Measurements from ENCODE around the gene XNDC1N. TPM values are rescaled to one million over a fixed set of nuclear protein-coding genes. Genes with fewer than 3 reads are reported as not detected.
"Not testable (repeated sequence)": the region's sequence is repeated elsewhere in the genome, so short reads cannot be mapped to it uniquely, and the experiment has no call there.

XNDC1N gene
- total and polyA plus RNA-seq, 8 donors: 2.1 to 6.4 (median 4.2) TPM

DNA sequence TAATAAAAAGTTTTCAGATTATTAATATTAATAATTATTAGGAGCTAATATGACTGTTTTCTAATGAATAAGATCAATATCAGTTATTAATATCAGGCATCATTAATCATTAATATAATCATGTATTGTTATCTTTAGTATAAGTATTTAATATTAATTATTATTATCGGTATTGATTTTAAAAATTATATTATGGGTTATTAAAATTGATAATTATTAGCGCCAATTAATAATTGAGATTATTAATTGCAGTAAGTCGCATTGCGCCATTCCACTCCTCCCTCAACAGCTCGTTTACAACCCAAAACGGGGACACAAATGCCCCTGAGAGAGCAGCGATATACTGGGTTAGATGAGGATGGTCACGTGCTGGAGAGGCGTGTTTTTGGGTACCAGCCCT lies 20.2 kb downstream of the XNDC1N start:
- ATAC-seq: no peak
- H3K4me3 ChIP-seq: no peak overlapping the region
- H3K9me3 ChIP-seq: no peaks in the 10 kb centered on the region
- no peaks in the 10 kb centered on the region for H3K4me1 ChIP-seq
- WGBS, 2 donors: 81% methylated on average over 9 of the region's 9 CpGs
- H3K36me3 ChIP-seq: no peaks in the 10 kb centered on the region
- no peaks in the 10 kb centered on the region for H3K27me3 ChIP-seq
- no peak for FAIRE-seq
- TF ChIP-seq, protein P1, sequence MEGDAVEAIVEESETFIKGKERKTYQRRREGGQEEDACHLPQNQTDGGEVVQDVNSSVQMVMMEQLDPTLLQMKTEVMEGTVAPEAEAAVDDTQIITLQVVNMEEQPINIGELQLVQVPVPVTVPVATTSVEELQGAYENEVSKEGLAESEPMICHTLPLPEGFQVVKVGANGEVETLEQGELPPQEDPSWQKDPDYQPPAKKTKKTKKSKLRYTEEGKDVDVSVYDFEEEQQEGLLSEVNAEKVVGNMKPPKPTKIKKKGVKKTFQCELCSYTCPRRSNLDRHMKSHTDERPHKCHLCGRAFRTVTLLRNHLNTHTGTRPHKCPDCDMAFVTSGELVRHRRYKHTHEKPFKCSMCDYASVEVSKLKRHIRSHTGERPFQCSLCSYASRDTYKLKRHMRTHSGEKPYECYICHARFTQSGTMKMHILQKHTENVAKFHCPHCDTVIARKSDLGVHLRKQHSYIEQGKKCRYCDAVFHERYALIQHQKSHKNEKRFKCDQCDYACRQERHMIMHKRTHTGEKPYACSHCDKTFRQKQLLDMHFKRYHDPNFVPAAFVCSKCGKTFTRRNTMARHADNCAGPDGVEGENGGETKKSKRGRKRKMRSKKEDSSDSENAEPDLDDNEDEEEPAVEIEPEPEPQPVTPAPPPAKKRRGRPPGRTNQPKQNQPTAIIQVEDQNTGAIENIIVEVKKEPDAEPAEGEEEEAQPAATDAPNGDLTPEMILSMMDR (IDR thresholded peaks at IDR 0.05): no peak
- intact Hi-C loops (cut with DNase I): no loop called here
- no peak for DNase-seq
- no peak overlapping the region for H3K27ac ChIP-seq

DNA sequence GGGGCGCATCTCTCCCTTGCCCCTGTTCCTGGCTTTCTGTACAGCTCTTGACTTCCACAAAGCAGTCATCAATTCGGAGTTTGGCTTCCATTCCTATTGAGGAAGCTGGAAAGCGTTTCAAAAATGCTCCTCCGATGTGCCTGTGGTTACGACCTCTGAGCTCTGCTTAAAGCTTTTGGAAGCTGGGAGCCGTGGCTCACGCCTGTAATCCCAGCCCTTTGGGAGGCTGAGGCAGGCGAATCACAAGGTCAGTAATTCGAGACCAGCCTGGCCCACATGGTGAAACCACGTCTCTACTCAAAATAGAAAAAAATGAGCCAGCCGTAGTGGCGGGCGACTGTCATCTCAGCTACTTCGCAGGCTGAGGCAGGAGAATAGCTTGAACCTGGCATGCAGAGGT lies 27.3 kb downstream of the XNDC1N start:
- H3K4me1 ChIP-seq; H3K36me3 ChIP-seq; ATAC-seq; H3K27me3 ChIP-seq; DNase-seq; FAIRE-seq; H3K9me3 ChIP-seq; H3K4me3 ChIP-seq; intact Hi-C loops (cut with DNase I); H3K27ac ChIP-seq: not testable (repeated sequence)
- 88% methylated on average over 14 of the region's 14 CpGs for WGBS, 2 donors

DNA sequence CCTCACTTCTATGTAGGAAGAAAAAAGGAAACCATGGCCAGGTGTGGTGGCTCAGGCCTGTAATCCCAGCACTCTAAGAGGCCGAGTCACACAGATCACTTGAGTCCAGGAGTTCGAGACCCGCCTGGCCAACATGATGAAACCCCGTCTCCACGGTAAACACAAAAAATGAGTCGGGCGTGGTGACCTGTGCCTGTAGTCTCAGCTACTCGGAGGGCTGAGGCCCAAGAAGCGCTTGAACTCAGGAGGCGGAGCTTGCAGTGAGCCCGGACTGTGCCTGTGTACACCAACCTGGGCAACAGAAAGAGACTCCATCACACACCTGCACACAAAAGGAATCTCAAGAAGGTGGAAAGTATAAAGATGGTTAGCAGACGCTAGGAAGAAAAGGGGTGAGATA lies 32.4 kb downstream of the XNDC1N start:
- Histone ChIP-seq H3K9me3 (no peaks in the 10 kb centered on the region), H3K27me3 (no peaks in the 10 kb centered on the region), H3K4me1 (no peaks in the 10 kb centered on the region), H3K4me3 (no peak overlapping the region), H3K27ac (no peak overlapping the region), H3K36me3 (no peaks in the 10 kb centered on the region)
- 93 to 97% methylated on average over 12 of the region's 12 CpGs for WGBS, 2 donors
- TF ChIP-seq, protein P1 (IDR thresholded peaks at IDR 0.05): no peak
- intact Hi-C loops (cut with DNase I): no loop called here
- no peak for FAIRE-seq
- ATAC-seq: no peak
- no peak for DNase-seq

DNA sequence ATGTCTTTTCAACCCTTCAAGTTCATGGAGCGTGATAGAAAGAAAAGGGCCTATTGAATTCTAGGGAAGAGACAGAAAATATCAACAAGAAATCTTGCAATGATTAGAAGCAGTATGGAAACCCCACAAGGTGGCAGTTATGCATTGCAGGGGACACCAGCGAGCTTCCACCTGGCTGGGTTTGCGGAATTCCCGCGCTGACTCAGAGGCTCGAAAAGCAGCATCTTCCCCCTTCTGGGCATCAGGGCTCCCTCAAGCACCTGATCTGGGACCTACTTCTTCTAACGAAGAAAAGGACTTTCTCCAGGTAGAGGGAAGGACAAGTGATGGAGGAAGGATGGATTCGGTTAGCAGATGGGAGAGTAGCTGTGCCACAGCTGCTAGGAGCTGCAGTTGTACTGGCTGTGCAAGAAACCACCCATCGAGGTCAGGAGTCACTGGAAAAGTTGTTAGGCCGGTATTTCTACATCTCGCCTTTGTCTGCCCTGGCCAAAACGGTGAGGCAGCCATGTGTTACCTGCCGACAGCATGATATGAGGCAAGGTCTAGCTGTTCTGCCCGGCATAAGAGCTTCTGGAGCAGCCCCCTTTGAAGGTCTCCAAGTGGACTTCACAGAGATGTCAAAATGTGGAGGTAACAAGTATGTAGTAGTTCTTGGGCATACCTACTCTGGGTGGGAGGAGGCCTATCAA lies 39.1 kb downstream of the XNDC1N start:
- 58 to 64% methylated on average over 13 to 14 of the region's 14 CpGs for WGBS, 2 donors
- H3K27me3 ChIP-seq; ATAC-seq; FAIRE-seq; H3K36me3 ChIP-seq; H3K4me3 ChIP-seq; H3K9me3 ChIP-seq; intact Hi-C loops (cut with DNase I); H3K27ac ChIP-seq; H3K4me1 ChIP-seq: not testable (repeated sequence)
- DNase-seq: peak in 3 of 6 donors; percentile 28 to 53 (median 52)

DNA sequence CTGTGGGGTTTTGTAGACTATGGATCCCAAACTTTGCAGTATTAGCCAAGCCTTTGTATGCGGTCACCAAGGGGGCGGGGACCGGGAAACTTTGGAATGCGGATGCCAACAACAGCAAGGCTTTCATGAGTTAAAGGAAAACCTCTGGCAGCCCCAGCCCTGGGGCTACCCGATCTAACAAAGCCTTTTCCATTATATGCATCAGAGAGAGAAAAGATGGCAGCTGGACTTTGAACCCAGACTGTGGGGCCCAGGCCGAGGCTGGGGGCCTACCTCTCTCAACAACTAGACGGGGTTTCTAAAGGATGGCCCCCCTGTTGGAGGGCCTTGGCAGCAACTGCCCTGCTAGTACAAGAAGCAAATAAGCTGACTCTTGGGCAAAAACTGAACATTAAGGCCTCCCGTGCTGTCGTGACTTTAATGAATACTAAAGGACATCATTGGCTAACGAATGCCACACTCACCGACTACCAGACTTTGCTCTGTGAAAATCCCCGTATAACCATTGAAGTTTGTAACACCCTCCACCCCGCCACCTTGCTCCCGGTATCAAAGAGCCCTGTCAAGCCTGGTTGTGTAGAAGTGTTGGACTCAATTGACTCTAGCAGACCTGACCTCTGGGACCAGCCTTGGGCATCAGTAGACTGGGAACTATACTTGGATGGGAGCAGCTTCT lies 39.9 kb downstream of the XNDC1N start:
- H3K4me3 ChIP-seq; FAIRE-seq; H3K36me3 ChIP-seq; intact Hi-C loops (cut with DNase I); H3K27me3 ChIP-seq; H3K4me1 ChIP-seq; H3K9me3 ChIP-seq; H3K27ac ChIP-seq; ATAC-seq: not testable (repeated sequence)
- peak in 1 of 6 donors; percentile 22 for DNase-seq
- 79 to 85% methylated on average over 14 of the region's 14 CpGs for WGBS, 2 donors

DNA sequence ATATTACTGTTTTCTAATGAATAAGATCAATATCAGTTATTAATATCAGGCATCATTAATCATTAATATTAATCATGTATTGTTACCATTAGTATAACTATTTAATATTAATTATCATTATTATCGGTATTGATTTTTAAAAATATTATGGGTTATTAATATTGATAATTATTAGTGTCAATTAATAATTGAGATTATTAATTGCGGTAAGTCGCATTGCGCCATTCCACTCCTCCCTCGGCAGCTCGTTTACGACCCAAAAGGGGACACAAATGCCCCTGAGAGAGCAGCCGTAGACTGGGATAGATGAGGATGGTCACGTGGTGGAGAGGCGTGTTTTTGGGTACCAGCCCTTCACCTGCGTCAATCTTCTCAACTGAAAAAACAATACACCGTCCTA lies 42.6 kb downstream of the XNDC1N start:
- FAIRE-seq; intact Hi-C loops (cut with DNase I): not testable (repeated sequence)

More for the DNA sequence above, 42.6 kb downstream of the XNDC1N start:
- H3K4me3 ChIP-seq, H3K27me3 ChIP-seq, H3K4me1 ChIP-seq, ATAC-seq, DNase-seq, H3K9me3 ChIP-seq, H3K27ac ChIP-seq, H3K36me3 ChIP-seq: not testable (repeated sequence)
- WGBS, 2 donors: 96 to 97% methylated on average over 12 of the region's 12 CpGs

Other genes starting within 250 kb of the XNDC1N start
- gene DEFB108B, start 95.4 kb downstream of the XNDC1N start, total RNA-seq: not detected
- not detected for gene DEFB108B, start 95.4 kb downstream of the XNDC1N start, polyA plus RNA-seq
- gene DEFB131B, start 50.1 kb downstream of the XNDC1N start, total RNA-seq: not detected
- gene DEFB131B, start 50.1 kb downstream of the XNDC1N start, polyA plus RNA-seq: not detected
- 10 to 100 TPM; 12.3 to 20.7 (median 13.8) TPM for gene RNF121, start 452 bp upstream of the XNDC1N start, total RNA-seq
- 10 to 100 TPM; 10.9 to 14.4 TPM for gene RNF121, start 452 bp upstream of the XNDC1N start, polyA plus RNA-seq
- 1 to 10 TPM; 2.3 to 5.2 (median 3.4) TPM for gene IL18BP, start 70.3 kb upstream of the XNDC1N start, total RNA-seq
- gene IL18BP, start 70.3 kb upstream of the XNDC1N start, polyA plus RNA-seq: 1 to 10 TPM; 6.5 to 7.8 TPM
- gene NUMA1, start 151.9 kb upstream of the XNDC1N start, total RNA-seq: 100 to 1,000 TPM in 1 of 6 donors, 10 to 100 TPM in 5; 68.8 to 138 (median 96.9) TPM
- 100 to 1,000 TPM; 185 to 216 TPM for gene NUMA1, start 151.9 kb upstream of the XNDC1N start, polyA plus RNA-seq
- gene LRRC51, start 152.3 kb upstream of the XNDC1N start, total RNA-seq: 1 to 10 TPM; 3.2 to 8.3 (median 4.9) TPM
- gene LRRC51, start 152.3 kb upstream of the XNDC1N start, polyA plus RNA-seq: 1 to 10 TPM; 2.9 to 9.4 TPM
- gene LAMTOR1, start 174.7 kb upstream of the XNDC1N start, total RNA-seq: 10 to 100 TPM; 24.9 to 42.5 (median 34.7) TPM
- 10 to 100 TPM; 34.8 to 71.8 TPM for gene LAMTOR1, start 174.7 kb upstream of the XNDC1N start, polyA plus RNA-seq
- not detected for gene TOMT, start 177.3 kb upstream of the XNDC1N start, total RNA-seq
- gene TOMT, start 177.3 kb upstream of the XNDC1N start, polyA plus RNA-seq: not detected
- 10 to 100 TPM in 5 of 6 donors, 1 to 10 TPM in 1; 6.7 to 19.8 (median 13.5) TPM for gene ANAPC15, start 184.1 kb upstream of the XNDC1N start, total RNA-seq
- 10 to 100 TPM; 32.7 to 35.0 TPM for gene ANAPC15, start 184.1 kb upstream of the XNDC1N start, polyA plus RNA-seq
- gene FOLR3, start 207.1 kb upstream of the XNDC1N start, total RNA-seq: under 1 TPM in 1 of 6 donors, not detected in 5; 0.40 TPM
- gene FOLR3, start 207.1 kb upstream of the XNDC1N start, polyA plus RNA-seq: not detected

All from pancreas (tissue), 10 donors.